KMS-11 (cell line): ENCODE measurements around the gene MAP3K21.

Experiments
- H2AFZ ChIP-seq: fragments of 200-600 bp; sonication (generic); 2 replicates; pipeline ENCODE4 v1.6.1; 2016; ENCODE audit warnings: antibody characterized with exemption, mixed run types, low read depth
- H3K27ac ChIP-seq: fragments of 200-600 bp; sonication (generic); 2 replicates; pipeline ENCODE4 v1.6.1; 2016; ENCODE audit warnings: mild to moderate bottlenecking, mixed run types
- H3K27me3 ChIP-seq: fragments of 200-600 bp; sonication (generic); 2 replicates; pipeline ENCODE4 v1.6.1; 2017; ENCODE audit warnings: mild to moderate bottlenecking, low read depth, mixed run types, moderate library complexity; ENCODE audit not compliant: insufficient read depth
- H3K36me3 ChIP-seq: fragments of 200-600 bp; sonication (generic); 2 replicates; pipeline ENCODE4 v1.6.1; 2017; ENCODE audit warnings: mild to moderate bottlenecking, mixed run types; ENCODE audit not compliant: insufficient read depth
- H3K4me1 ChIP-seq: fragments of 200-600 bp; sonication (generic); 2 replicates; pipeline ENCODE4 v1.6.1; 2016; ENCODE audit warnings: mild to moderate bottlenecking, low read depth, mixed run types; ENCODE audit not compliant: poor library complexity, severe bottlenecking
- H3K4me2 ChIP-seq: fragments of 200-600 bp; sonication (generic); 2 replicates; pipeline ENCODE4 v1.7.0; 2016; ENCODE audit warnings: mild to moderate bottlenecking, mixed run types
- H3K4me3 ChIP-seq: fragments of 200-600 bp; sonication (generic); IDR thresholded peaks from 2 replicates; pipeline ENCODE4 v1.6.1; 2017; ENCODE audit warnings: low read depth, low read length, mixed read lengths; ENCODE audit not compliant: insufficient read depth
- H3K79me2 ChIP-seq: fragments of 200-600 bp; sonication (generic); 2 replicates; pipeline ENCODE4 v1.6.1; 2016; ENCODE audit warnings: low read depth, mixed run types; ENCODE audit not compliant: insufficient read depth
- H3K9ac ChIP-seq: fragments of 200-600 bp; sonication (generic); 2 replicates; pipeline ENCODE4 v1.6.1; 2016; ENCODE audit warnings: mild to moderate bottlenecking, mixed run types
- H4K20me1 ChIP-seq: fragments of 200-600 bp; sonication (generic); 2 replicates; pipeline ENCODE4 v1.6.1; 2016; ENCODE audit warnings: mild to moderate bottlenecking, mixed run types; ENCODE audit not compliant: insufficient read depth
- TF ChIP-seq, protein P1 (sequence below): fragments of 200-600 bp; sonication (generic); conservative IDR thresholded peaks from 2 replicates; pipeline ENCODE4 v1.6.1; 2017; ENCODE audit warnings: low read depth, mild to moderate bottlenecking, antibody characterized with exemption, low read length, moderate library complexity, mixed read lengths

MAP3K21 gene

DNA sequence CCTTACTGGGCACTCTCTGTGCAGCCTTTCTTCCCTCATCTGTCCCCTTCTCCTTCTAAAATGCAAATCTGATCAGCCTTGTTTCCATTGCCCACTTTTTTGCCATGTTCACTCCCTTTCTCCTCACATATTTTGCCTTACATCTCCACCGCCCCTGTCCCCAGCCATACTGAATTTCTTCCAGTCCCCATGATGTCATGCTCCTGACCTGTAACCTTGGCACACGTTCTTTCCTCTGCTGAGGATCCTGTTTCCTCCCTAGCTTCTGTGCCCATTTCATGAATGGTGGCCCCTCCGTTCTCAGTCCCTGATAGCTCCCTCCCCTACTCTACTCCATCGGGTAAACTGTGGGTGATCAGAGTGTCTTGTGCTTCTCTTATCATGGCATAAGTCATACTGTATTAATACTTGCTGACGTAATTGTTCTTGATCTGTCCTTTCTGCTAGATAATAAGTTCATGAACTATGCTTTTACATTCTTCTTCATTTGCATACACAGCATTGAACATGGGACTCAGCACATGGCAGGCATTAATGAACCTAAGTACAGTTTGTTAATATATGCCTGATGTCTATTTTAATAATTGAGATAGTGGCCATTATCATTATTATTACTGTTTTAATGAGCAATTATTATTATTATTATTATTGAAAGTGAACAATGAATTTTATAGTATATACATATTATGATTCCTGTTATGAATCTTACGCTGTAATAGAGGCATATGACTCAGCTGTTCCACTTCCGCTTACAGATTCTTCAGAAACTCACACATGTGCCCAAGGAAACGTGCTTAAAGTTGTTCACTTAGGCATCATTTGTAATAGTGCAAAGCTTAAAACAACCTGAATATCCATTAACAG, 28.5 kb downstream of the MAP3K21 start:
- Histone ChIP-seq H3K4me1 (no peaks in the 10 kb centered on the region), H3K4me3 (no peak overlapping the region), H3K27me3 (no peaks in the 10 kb centered on the region), H3K27ac (no peak overlapping the region), H3K4me2 (no peak overlapping the region), H4K20me1 (no peaks in the 10 kb centered on the region), H3K36me3 (no peaks in the 10 kb centered on the region), H3K79me2 (no peaks in the 10 kb centered on the region), H2AFZ (no peak overlapping the region), H3K9ac (no peak overlapping the region)
- TF ChIP-seq, protein P1, sequence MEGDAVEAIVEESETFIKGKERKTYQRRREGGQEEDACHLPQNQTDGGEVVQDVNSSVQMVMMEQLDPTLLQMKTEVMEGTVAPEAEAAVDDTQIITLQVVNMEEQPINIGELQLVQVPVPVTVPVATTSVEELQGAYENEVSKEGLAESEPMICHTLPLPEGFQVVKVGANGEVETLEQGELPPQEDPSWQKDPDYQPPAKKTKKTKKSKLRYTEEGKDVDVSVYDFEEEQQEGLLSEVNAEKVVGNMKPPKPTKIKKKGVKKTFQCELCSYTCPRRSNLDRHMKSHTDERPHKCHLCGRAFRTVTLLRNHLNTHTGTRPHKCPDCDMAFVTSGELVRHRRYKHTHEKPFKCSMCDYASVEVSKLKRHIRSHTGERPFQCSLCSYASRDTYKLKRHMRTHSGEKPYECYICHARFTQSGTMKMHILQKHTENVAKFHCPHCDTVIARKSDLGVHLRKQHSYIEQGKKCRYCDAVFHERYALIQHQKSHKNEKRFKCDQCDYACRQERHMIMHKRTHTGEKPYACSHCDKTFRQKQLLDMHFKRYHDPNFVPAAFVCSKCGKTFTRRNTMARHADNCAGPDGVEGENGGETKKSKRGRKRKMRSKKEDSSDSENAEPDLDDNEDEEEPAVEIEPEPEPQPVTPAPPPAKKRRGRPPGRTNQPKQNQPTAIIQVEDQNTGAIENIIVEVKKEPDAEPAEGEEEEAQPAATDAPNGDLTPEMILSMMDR = no peak

DNA sequence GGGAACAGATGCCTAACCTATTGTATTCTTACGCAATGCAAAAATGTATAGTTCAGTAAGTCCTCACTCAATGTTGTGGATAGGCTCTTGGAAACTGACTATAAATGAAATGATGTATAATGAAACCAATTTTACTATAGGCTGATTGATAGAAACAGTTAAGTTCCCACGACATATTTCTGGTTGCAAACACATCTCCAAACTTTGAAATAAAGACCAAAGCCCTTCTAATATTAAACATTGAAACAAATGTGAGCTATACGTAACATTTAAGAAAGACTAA, 29.1 kb downstream of the MAP3K21 start:
- Histone ChIP-seq H3K36me3 (no peaks in the 10 kb centered on the region), H3K9ac (no peak overlapping the region), H3K4me1 (no peaks in the 10 kb centered on the region), H3K4me2 (no peak overlapping the region), H3K27ac (no peak overlapping the region), H3K27me3 (no peaks in the 10 kb centered on the region), H3K4me3 (no peak overlapping the region), H3K79me2 (no peaks in the 10 kb centered on the region), H4K20me1 (no peaks in the 10 kb centered on the region), H2AFZ (no peak overlapping the region)
- TF ChIP-seq, protein P1 = no peak

DNA sequence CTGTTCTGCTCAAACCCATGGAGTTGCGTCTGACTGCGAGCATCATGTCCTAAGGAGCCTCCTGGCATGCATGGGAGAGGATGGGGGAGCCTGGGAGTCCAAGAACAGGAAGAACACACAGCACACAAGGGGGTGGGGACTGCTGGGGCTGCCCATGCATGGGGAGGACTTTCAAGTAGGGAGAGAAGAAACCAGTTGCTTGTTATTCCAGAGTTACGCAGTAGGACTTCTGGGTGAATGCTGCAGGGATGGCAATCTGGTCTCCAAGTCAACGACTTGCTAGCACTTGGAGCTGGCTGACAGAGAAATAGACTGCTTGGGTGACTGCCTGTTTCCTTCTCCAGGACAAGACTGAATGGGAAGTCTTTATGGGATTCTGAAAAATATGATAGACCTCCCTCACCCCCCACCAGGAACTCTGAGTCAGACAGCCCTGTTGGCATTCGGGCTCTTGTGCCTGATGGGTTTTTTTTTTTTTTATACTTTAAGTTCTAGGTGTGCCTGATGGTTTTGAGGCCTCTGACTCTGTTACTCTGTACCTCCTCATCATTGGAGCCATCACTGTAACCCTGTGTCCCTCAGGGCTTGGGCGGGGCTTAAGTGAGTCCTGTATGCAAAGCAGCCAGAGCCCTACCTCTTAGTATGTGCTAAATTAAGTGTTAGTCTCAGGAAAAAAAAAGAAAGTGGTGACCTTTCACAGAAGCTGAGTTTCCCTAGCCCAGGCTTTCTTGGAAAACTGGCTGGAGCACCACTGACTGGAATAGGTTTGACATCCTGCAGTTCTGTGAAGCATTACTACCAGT, 30.3 kb downstream of the MAP3K21 start:
- Histone ChIP-seq H3K4me3 (no peak overlapping the region), H4K20me1 (no peaks in the 10 kb centered on the region), H3K4me2 (no peak overlapping the region), H2AFZ (no peak overlapping the region), H3K79me2 (no peaks in the 10 kb centered on the region), H3K4me1 (no peaks in the 10 kb centered on the region), H3K27me3 (no peaks in the 10 kb centered on the region), H3K9ac (no peak overlapping the region), H3K36me3 (no peaks in the 10 kb centered on the region), H3K27ac (no peak overlapping the region)
- TF ChIP-seq, protein P1 = no peak

DNA sequence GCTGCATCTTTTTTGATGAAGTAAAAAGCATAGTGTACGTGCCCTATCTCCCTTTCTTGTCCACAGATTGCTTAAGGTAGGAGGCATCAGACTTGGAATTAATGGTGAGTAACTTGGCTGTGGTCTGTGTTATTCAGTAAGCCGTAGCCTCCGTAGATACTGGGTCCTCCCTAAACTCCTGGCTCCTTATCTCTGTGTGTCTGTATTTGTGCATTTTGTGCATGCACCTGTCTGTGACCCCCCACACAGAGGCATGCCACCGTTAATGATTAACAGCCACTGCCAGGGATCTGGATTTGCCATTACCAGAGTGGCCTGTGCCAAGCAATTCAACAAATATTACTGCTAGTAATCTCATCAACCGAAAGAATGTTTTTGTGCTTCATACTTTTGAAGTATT, 31.9 kb downstream of the MAP3K21 start:
- Histone ChIP-seq H2AFZ (no peak overlapping the region), H3K36me3 (no peaks in the 10 kb centered on the region), H3K4me1 (no peaks in the 10 kb centered on the region), H3K27me3 (no peaks in the 10 kb centered on the region), H3K27ac (no peak overlapping the region), H3K4me3 (no peak overlapping the region), H3K4me2 (no peak overlapping the region), H3K9ac (no peak overlapping the region), H3K79me2 (no peaks in the 10 kb centered on the region), H4K20me1 (no peaks in the 10 kb centered on the region)
- TF ChIP-seq, protein P1 = no peak
